ENCODE results near the gene PEX14. TPM values are rescaled to one million over a fixed set of nuclear protein-coding genes. Genes with fewer than 3 reads are reported as not detected.

PEX14 gene
- total and polyA plus RNA-seq, 2 experiments from 2014 or later = 17.6 to 19.6 TPM

- H3K4me1 Mint-ChIP-seq = peaks cover 28% of the 10 kb centered on the region
- Histone ChIP-seq H3F3A (replicated peaks; ENCODE audit: low read depth) (peaks cover 10% of the 10 kb centered on the region), H3K27me3 (ENCODE audit: insufficient read depth) (no peaks in the 10 kb centered on the region), H3K79me2 (replicated peaks; ENCODE audit: insufficient read depth) (no peaks in the 10 kb centered on the region; the same call in none of the 2 replicates), H3K27ac (ENCODE audit: low read depth) (no peak overlapping the region), H3K4me2 (no peak overlapping the region), H3K4me1 (ENCODE audit: insufficient read depth) (peaks cover 26% of the 10 kb centered on the region), H3K4me3 (no peak overlapping the region), H3K9me2 (ENCODE audit: insufficient read depth) (no peaks in the 10 kb centered on the region), H3K36me3 (ENCODE audit: insufficient read depth) (no peaks in the 10 kb centered on the region; the same call in 1 of the 2 replicates), H2AFZ (no peak overlapping the region), H4K20me1 (replicated peaks; ENCODE audit: insufficient read depth) (peaks cover 11% of the 10 kb centered on the region)
- peaks cover 8% of the 10 kb centered on the region for H3K27me3 Mint-ChIP-seq (ENCODE audit: insufficient read depth, low read depth, poor library complexity)
- no peak overlapping the region for H3K27ac Mint-ChIP-seq
- ATAC-seq (no peak), DNase-seq (ENCODE audit: low spot score) (no peak)
- no peak for TF ChIP-seq ZNF114 (CRISPR knock-in tag; IDR thresholded peaks at IDR 0.05)
- TF ChIP-seq ETS1 (IDR thresholded peaks at IDR 0.05) = no peak
- no peak for TF ChIP-seq CTCF (conservative IDR thresholded peaks at IDR 0.05; ENCODE audit: low read depth in 2 of 2)
- TF ChIP-seq REST (IDR thresholded peaks at IDR 0.05; ENCODE audit: unreplicated experiment) = no peak
- no peak for TF ChIP-seq POLR2AphosphoS5 (IDR thresholded peaks at IDR 0.05; ENCODE audit: low read depth)
- TF ChIP-seq NANOG (IDR thresholded peaks at IDR 0.05; ENCODE audit: borderline replicate concordance) = no peak
- TF ChIP-seq STAT1 (IDR thresholded peaks at IDR 0.05; ENCODE audit: unreplicated experiment) = no peak
- TF ChIP-seq ZNF462 (CRISPR knock-in tag; IDR thresholded peaks at IDR 0.05) = no peak
- no peak for TF ChIP-seq CREB1 (CRISPR knock-in tag; IDR thresholded peaks at IDR 0.05; ENCODE audit: low read depth)
- no peak for TF ChIP-seq JUNB (IDR thresholded peaks at IDR 0.05; ENCODE audit: unreplicated experiment)
- no peak for TF ChIP-seq EZH2phosphoT487 (IDR thresholded peaks at IDR 0.05; ENCODE audit: unreplicated experiment)
- no peak for TF ChIP-seq ZNF331 (CRISPR knock-in tag; IDR thresholded peaks at IDR 0.05; ENCODE audit: low read depth)
- TF ChIP-seq EZH2 (IDR thresholded peaks at IDR 0.05; ENCODE audit: low read depth, unreplicated experiment) = no peak
- no peaks in the 10 kb centered on the region for H3K36me3 Mint-ChIP-seq (ENCODE audit: low read depth)
- H3K4me3 Mint-ChIP-seq = no peak overlapping the region
- H3K9me3 Mint-ChIP-seq = no peaks in the 10 kb centered on the region
Observed at GRCh38 chr1:10544239-10544638, 69.5 kb downstream of the PEX14 start.

All from GM23338 (cell line).